OCI-M2 (cell line): ENCODE results near the gene VCP.

Source experiments
- DNase-seq: peaks from one replicate; lab custom pipeline; 2025; ENCODE audit not compliant: unreplicated experiment; lab: John Stamatoyannopoulos, UW

The VCP gene

DNA sequence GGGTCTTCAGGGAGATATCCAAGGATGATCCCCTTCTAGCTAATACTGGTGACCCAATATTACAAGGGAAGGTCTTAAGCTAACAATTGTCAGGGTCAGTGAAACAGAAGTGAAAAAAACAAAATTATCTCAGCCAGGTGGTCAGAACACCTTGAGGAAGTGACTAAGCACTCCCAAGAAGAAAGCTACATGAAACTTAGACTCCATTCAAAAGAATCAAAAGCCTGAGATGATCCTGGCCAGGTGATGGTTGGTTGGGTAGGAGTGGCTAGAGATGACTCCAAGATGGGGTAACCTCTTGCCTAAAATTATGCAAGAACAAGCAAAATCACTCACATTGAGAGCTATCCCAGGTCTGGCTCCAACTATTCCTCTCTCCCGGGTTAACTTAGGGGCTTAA lies 5.4 kb downstream of the VCP start:
- DNase-seq = no peak

GRCh38 chr9:35060548-35061207 lies 11.7 kb downstream of the VCP start:
- no peak for DNase-seq

- no peak for DNase-seq
These were observed 13.0 kb downstream of the VCP start for GRCh38 chr9:35059438-35059837.

GRCh38 chr9:35057271-35057620 lies 15.2 kb downstream of the VCP start:
- DNase-seq = no peak

- no peak for DNase-seq
These were observed 15.7 kb downstream of the VCP start for GRCh38 chr9:35056571-35057270.

- DNase-seq = no peak
These were observed 17.4 kb downstream of the VCP start for GRCh38 chr9:35054871-35055644.

- no peak for DNase-seq
These were observed 18.1 kb downstream of the VCP start for GRCh38 chr9:35054185-35054835.

- no peak for DNase-seq
These were observed 21.1 kb downstream of the VCP start for GRCh38 chr9:35051069-35051967.

DNA sequence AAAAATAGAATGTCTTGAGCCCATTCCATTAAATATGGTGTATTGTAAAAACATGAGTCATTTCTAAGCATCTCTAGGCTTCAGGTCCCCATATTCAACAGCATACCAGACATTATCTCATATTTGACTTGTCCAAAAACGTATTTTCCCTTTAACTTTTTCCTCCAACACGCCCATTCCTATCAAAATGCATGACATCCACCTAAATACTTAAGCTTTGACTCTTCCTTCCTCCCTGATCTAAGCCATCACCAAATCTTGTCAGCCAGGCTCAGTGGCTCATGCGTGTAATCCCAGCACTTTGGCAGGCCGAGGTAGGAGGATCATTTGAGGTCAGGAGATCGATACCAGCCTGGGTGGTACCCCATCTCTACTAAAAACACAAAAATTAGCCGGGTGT lies 23.9 kb downstream of the VCP start:
- DNase-seq = no peak

DNA sequence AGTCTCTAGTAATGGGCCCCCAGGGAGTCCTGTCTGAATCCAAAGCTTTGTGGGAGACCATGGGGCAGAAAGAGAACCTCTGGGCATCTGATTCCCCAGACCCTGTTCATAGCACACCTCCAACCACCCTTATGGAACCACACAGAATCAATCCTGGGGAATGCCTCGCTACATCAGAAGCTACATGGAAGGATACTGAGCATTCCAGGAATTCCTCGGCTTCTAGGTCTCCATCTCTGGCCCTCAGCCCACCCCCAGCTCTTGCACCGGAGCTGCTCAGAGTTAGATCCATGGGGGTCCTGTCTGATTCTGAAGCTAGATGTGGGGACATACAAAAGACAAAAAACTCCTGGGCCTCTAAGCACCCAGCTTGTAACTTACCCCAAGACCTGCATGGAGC lies 28.4 kb downstream of the VCP start:
- DNase-seq = no peak

DNA sequence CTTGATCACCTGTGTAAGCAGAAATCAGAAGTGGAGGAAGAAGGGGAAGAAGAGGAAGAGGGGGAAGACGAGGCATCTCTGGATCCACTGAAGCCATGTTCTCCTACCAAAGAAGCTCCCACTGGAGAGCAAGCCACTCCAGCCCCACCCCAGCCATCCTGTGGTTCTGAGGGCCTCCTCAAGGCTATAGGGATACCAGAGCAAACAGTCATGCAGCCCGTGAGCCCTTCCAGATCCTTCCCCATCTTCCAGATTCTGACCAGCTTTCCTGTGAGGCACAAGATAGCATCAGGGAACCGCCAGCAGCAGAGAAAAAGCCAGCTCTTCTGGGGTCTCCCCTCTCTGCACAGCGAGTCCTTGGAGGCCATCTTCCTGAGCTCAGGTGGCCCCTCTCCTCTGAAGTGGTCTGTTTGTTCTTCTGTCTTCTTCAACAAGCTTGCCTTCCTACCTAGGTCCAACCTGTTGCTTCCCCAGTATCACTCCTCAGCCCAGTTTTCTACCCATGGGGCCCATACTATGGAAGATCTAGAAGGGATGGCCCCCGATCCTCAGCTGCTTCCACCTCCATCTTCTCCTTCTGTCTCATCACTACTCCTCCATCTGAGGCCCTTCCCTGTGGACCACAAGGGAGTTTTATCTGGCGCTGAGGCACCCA lies 29.4 kb downstream of the VCP start:
- DNase-seq = no peak

DNA sequence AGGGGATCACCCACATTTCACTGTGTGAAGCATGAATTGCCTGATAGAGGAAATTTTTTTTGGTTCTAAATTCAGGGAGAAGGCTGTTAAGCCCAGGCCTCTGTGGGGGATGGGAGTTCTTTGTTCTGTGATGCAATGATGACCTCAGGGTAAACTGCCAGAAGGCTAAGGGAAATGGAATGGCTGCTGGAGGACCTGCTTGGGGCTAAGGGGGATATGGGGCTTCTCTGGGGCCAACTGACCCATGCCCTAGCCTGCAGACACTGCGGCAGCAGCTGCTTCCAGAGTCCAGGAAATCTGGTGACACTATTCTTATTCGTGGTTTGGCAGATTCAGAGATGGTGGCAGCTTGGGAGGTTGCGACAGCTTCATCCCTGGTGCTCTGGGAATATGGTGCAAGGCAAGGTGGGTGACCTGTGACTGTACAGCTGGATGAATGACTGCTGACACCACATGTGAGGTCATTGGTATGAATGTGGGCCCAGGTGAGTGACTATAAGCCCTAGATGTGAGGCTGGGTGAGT lies 30.3 kb downstream of the VCP start:
- DNase-seq = no peak

- no peak for DNase-seq
These were observed 36.3 kb downstream of the VCP start for GRCh38 chr9:35035851-35036701.

DNA sequence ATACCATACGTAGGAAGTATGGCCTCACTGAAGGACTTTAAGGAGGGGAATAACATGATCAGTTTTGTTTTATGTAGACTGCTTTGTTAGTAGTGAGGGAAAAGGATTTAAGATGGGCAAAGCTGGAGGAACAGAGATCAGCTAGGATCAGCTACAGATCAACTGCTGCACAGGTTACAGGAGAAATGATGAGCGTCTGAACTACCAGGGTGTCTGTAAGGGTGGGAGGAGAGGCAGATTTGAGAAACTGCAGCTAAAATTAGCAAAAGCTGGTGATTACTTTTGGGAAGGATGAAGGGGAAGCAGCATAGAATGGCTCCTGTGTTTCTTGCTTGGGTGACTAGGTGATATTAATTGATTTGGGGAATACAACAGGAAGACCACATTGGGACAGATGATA lies 39.3 kb downstream of the VCP start:
- no peak for DNase-seq

DNA sequence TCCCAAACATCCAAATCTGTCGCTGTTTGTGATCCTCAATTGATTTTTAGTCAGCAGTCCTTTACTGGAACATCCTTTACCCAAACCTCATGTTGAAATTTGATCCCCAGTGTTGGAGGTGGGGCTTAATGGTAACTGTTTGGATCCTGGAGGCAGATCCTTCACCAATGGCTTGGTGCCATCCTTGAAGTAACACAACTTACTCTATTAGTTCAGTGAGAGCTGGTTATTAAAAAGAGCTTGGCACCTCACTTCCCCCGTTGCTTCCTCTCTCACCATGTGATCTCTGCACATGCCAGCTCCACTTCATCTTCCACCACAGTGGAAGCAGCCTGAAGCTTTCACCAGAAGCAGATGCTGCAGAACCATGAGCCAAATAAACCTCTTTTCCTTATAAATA lies 42.6 kb downstream of the VCP start:
- DNase-seq = no peak

DNA sequence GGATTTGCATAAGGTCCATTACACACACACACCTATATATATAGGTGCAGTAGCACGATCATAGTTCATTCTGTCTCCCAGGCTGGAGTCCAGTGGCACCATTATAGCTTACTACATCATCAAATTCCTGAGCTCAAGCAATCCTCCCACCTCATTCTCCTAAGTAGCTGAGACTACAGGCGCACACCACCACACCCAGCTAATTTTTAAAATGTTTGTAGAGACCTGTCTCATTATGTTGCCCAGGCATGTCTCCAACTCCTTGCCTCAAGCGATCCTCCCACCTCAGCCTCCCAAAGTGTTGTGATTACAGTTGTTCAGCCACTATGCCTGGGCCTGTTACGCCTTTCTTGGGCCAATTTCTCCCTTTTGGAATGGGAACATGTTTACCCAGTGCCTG lies 43.2 kb downstream of the VCP start:
- DNase-seq = no peak

DNA sequence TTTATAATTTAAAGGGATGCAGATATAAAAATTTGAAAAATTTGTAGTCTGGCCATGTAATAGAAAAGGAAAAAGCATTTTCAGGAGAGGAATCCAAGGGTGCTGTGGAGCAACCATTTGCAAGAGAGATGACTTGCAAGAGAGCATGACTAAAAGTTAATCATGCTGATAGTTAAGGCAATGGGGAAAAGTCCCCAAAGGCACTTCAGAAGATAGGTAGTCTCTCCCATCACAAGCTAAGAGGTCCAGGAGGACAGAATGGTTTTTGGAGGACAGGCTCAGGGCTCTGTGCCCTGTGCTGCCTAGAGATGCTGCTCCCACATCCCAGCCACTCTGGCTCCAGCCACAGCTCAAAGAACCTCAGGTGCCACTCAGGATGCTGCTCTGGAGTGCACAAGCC lies 44.1 kb downstream of the VCP start:
- DNase-seq = no peak

DNA sequence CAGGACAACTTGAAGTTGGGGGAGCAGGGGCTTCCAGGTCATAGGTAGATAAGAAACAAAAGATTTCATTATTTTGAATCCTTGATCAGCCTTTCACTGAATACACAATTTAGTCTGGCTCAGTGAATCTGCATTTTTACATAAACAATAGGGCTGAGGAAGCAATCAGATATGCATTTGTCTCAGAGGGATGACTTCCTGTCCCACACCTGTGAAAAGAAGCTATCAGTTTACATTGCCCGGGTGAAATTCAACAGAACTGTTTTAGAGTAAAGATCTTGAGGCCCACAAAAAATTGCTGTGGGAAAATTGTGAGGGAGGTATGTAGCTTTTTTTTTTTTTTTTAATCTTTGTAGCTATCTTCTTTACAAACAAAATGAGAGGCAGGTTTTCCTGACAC lies 44.6 kb downstream of the VCP start:
- DNase-seq = no peak

GRCh38 chr9:35027374-35027773 lies 45.1 kb downstream of the VCP start:
- no peak for DNase-seq
